IPS-11a (cell line): ENCODE results near the gene HSFX2.
"Not testable (repeated sequence)": the region's sequence is repeated elsewhere in the genome, so short reads cannot be mapped to it uniquely, and the experiment has no call there.

ENCODE experiments used
- H3K4me3 ChIP-seq: one replicate; pipeline ENCODE4 v1.5.1; 2013; ENCODE audit warnings: low read depth, low read length, control low read depth

The HSFX2 gene

GRCh38 chrX:149590993-149591392, 4.1 kb downstream of the HSFX2 start:
- not testable (repeated sequence) for H3K4me3 ChIP-seq

DNA sequence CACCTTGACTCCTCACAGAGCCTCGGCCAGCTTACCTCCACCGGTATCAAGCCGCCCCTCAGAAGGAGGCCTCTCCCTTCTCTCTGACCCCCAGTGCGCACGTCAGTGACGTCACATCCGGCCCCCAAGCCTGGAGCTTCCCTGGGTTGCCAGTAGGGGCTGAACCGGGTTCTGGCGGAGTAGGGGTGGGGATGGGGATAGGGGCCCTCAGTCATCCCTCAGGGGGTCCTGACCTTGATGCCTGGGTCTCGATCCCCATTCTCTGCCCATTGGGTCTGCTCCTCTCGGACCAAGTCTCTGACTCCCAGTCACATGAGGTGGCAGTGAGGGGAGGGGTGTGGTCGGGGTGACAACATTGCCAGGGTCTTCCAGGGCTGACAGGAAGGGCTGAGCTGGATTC, 7.8 kb downstream of the HSFX2 start, which contains the start of gene MAGEA9B:
Gene MAGEA9B, minus strand, starts transcription at position 101 of the 400 bp plus-strand sequence. CDS start 4,280 bp downstream, outside the sequence.
- not testable (repeated sequence) for H3K4me3 ChIP-seq

DNA sequence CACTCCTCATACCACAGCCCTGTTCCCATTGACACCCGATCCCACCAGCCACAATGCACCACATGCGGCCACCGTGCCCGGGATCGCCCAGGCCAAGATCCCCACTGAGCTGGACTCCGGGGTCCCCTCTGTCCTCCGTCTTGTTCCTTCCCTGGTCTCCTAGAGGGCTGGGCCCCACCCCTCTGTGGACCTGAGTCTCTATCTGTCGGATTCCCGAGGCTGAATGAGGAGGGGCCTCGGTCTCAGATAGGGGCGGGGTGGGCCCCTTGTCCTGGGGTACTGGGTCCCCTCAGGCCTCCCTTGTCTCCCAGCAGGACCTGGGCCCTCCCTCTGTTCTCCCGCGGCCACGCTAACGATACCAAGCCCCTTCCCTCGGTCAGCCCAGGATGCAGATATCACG, 9.5 kb downstream of the HSFX2 start:
- H3K4me3 ChIP-seq = not testable (repeated sequence)

DNA sequence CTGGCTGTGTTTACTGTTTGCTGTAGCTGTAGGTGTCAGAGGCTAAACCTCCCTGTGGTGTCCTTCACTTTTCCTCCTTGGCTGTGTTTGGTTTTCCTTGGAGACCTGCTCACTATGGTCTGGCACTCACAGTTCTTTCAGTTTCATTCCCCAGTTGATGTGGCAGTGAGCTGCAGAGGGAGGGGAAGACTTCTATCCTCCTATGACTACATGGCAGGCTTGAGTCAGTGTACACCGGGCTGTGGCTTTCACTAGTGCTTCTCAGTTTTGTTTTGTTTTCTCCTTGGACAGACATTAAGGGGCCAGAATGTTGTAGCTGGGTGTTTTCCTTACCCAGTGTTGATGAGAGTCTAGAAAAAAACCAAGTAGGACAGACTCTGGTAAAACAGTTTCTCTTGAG, 21.7 kb downstream of the HSFX2 start:
- H3K4me3 ChIP-seq = not testable (repeated sequence)

- no peak overlapping the region for H3K4me3 ChIP-seq
Measured at GRCh38 chrX:149572743-149573142, 22.4 kb downstream of the HSFX2 start.

DNA sequence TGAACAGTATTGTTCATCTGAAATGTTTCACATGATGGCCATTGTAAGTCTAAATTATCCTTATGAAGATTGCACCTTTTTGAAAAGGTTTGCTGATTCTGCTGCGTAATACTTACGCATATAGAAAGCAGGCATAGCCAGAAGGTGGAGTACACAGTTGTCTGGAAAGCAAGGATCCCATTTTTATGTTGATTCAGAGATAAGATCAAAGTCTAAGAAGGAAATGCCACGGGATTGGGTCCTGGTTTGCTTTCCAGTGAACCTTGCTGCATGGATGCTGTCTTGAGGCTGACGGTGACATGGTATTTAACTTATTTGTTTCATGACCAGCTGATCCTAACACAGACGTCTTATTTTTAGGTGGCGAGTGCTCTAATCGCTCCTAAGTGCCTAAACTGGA, 23.3 kb downstream of the HSFX2 start:
- no peak overlapping the region for H3K4me3 ChIP-seq

GRCh38 chrX:149570668-149571067, 24.4 kb downstream of the HSFX2 start:
- no peak overlapping the region for H3K4me3 ChIP-seq

DNA sequence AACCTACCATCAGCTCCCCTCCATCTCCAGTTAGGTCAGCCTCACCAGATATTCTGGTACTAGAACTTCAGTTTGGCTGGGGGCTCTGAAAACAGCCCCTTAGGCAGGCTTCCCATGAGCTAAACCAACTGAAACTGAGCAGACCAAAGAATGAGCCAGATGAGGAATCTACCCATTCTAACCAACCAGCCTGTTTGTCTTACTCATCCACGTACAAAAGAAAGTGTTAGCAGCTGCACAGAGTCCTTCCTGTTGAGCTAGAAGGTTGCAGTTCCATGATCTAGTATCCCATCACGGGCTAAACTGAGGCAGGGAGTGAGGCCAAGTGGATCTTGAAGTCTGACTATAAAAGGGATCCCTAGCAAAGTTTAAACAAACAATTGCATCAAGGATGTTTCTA, 25.3 kb downstream of the HSFX2 start:
- no peak overlapping the region for H3K4me3 ChIP-seq

GRCh38 chrX:149568701-149569296, 26.3 kb downstream of the HSFX2 start:
- no peak overlapping the region for H3K4me3 ChIP-seq

DNA sequence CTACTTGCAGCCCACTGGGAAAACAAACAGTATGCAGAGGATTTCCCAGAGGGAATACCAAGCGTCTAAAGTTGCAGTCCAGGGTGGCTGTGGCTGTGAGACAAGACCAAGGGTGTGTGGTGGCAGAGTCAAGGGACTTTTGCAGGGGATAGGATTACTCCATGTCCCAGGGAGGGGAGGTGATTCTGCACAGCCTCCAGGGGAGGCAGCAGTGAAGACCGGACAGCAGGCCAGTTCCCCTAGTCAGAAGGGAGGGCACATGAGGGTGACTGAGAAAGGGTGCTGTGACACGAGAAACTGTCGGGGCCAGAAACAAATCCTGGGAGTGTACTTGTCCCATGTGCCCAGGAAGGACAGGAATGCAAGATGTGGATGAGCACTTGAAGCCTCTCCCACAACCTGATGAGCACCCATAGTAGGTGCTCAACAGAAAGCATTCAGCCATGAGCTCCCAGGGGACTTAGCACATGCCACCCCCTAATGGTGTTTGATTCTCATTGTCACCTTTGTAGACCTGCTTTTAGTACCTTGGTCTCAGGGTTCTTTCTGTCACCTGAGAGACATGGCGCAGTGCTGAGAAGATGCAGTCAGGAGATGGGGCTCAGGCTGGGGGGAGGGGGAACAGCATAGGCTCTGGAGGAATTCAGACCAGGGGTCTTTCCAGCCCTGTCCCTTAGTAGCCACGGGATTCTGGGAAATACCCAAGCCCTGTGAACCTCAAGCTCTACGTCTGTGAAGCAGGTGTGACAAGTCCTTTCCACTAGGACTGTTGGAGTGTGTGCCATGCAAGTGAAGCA, 27.3 kb downstream of the HSFX2 start:
- H3K4me3 ChIP-seq = no peak overlapping the region

GRCh38 chrX:149563359-149563758, 31.8 kb downstream of the HSFX2 start:
- H3K4me3 ChIP-seq = no peak overlapping the region

DNA sequence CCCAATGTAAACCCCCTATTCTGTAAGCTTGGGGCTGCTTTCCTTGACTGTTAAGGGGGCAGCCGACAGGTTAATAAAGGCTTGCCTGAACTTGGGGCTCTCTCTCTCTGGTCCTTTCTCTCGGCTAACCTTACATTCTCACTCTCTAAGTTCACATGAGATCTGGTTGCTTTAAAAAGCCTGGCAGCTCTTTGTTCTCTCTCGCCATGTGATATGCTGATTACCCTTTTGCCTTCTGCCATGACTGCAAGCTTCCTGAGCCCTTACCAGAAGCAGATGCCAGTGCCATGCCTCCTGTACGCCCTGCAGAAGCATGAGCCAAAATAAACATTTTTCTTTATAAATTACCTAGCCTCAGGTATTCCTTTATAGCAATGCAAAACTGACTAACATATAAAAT, 39.9 kb downstream of the HSFX2 start:
- not testable (repeated sequence) for H3K4me3 ChIP-seq

DNA sequence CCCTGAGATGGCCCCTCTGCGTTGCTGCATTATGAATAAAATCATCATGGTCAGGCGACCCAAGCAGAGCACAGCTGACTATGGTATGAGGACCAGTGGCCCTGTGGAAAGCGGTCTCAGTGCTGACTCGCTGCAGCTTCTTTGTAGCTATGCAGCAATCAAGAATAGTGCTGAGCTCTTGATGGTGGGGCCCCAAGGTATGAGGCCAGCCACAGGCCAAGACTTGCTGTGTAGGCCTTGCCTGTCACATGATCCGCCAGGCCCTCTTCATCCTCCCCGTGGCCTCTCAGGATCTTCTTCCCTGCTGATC, 43.2 kb downstream of the HSFX2 start:
- not testable (repeated sequence) for H3K4me3 ChIP-seq

DNA sequence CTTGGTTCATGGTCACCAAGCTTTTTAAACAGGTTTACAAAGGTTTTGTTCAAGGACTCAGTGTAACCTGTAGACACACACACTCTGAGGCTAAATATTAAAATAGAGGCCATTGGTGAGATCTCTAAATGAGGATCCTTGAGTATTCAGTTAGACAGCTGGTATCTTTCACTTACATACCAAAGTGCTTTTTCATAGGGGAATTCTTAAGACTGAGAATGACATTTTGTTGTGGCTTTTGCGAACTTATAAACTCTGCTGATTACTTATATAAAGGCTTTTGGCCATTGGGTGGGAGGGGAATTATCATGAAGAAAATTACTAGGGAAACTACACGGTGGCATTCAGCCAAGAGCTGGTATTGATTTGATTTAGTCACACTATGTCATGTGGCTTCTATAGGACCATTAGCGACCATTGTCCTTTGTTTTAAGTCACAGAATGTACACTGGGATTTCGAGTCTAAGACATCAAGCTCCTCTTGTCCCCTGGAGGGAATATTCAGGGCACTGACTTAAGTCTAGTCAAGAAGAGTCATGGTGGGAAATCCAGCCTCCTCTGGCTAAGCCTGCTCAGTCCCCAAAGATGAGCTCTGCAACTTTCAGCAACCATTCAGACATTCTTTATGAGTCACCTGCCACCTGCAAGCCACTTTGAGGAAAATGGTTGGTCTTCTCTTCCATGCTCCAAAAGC, 43.7 kb downstream of the HSFX2 start:
- H3K4me3 ChIP-seq = not testable (repeated sequence)

GRCh38 chrX:149550454-149550853, 44.7 kb downstream of the HSFX2 start:
- not testable (repeated sequence) for H3K4me3 ChIP-seq

- not testable (repeated sequence) for H3K4me3 ChIP-seq
Measured at GRCh38 chrX:149549701-149550100, 45.4 kb downstream of the HSFX2 start, which contains the start of gene HSFX3. Gene HSFX3 (minus strand): TSS chrX:149549924. CDS start chrX:149549852, 72 bp downstream.

DNA sequence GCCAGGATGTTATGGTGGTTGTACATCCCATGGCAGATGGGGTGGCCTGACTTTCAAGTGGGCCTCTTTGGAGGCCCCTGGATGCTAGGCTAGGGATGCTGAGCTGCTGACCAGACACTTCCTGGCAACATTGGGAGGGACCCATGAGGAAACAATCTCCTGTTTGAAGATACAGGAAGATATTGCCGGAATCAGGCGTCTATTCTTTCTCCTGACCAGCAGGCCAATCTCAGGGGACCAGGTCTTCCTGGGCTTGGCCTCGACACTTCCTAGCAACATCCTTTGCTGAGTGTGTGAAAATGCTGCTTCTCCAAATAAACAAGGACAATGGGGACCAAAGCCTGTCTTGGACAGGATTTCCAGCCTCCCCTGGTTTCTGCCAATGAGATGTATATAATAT, 47.3 kb downstream of the HSFX2 start:
- H3K4me3 ChIP-seq = not testable (repeated sequence)

GRCh38 chrX:149546962-149547361, 48.2 kb downstream of the HSFX2 start:
- H3K4me3 ChIP-seq = not testable (repeated sequence)

GRCh38 chrX:149545545-149546543, 49.3 kb downstream of the HSFX2 start:
- not testable (repeated sequence) for H3K4me3 ChIP-seq
